SK-N-SH treated with all-trans-retinoic acid at 6 μM for 48 hours (cell line): ENCODE measurements around the gene SMIM13.

Source experiments
- ATAC-seq: fragments of 200-7000 bp; cut with Tn5 transposase; 3 replicates; pipeline ENCODE4 v1.9.1; 2020; ENCODE audit warnings: mild to moderate bottlenecking, moderate library complexity
- ARNTL ChIP-seq: fragments of 450-650 bp; formaldehyde crosslinking; IDR thresholded peaks from 2 replicates; pipeline ENCODE4 v1.5.0; 2020; ENCODE audit warnings: low read depth, mild to moderate bottlenecking, moderate library complexity, borderline replicate concordance
- BACH2 ChIP-seq: fragments of 250-450 bp; sonication (Bioruptor Pico); IDR thresholded peaks from 2 replicates; pipeline ENCODE4 v1.9.0; 2021; ENCODE audit warnings: mild to moderate bottlenecking, borderline replicate concordance
- CSDC2 ChIP-seq: fragments of 250-450 bp; sonication (Bioruptor Pico); IDR thresholded peaks from 2 replicates; pipeline ENCODE4 v1.5.0; 2020; ENCODE audit warnings: mild to moderate bottlenecking, moderate library complexity
- ESRRG ChIP-seq: fragments of 250-450 bp; sonication (Bioruptor Pico); IDR thresholded peaks from 2 replicates; pipeline ENCODE4 v1.6.1; 2021; ENCODE audit warnings: mild to moderate bottlenecking
- GLIS3 ChIP-seq: fragments of 250-450 bp; sonication (Bioruptor Pico); IDR thresholded peaks from 2 replicates; pipeline ENCODE4 v1.5.0; 2020; ENCODE audit warnings: mild to moderate bottlenecking, moderate library complexity
- ISL1 ChIP-seq: fragments of 250-450 bp; sonication (Bioruptor Pico); IDR thresholded peaks from 2 replicates; pipeline ENCODE4 v2.1.2; 2022; ENCODE audit warnings: mild to moderate bottlenecking, moderate library complexity
- OSR1 ChIP-seq: fragments of 250-450 bp; sonication (Bioruptor Pico); IDR thresholded peaks from 2 replicates; pipeline ENCODE4 v1.8.0; 2022; ENCODE audit warnings: moderate library complexity, mild to moderate bottlenecking, inconsistent platforms
- SNAI2 ChIP-seq: fragments of 250-450 bp; sonication (Bioruptor Pico); IDR thresholded peaks from 2 replicates; pipeline ENCODE4 v1.5.0; 2020; ENCODE audit warnings: mild to moderate bottlenecking, moderate library complexity
- TOX ChIP-seq: fragments of 250-450 bp; sonication (Bioruptor Pico); IDR thresholded peaks from 2 replicates; pipeline ENCODE4 v1.8.0; 2021; ENCODE audit warnings: mild to moderate bottlenecking, moderate library complexity, borderline replicate concordance
- ZFP3 ChIP-seq: fragments of 250-450 bp; sonication (Bioruptor Pico); IDR thresholded peaks from 2 replicates; pipeline ENCODE4 v1.5.0; 2020; ENCODE audit warnings: mild to moderate bottlenecking, moderate library complexity
- ZNF70 ChIP-seq: fragments of 450-650 bp; formaldehyde crosslinking; IDR thresholded peaks from 2 replicates; pipeline ENCODE4 v1.5.0; 2020; ENCODE audit warnings: mild to moderate bottlenecking, moderate library complexity
- ZNF8 ChIP-seq: fragments of 450-650 bp; formaldehyde crosslinking; IDR thresholded peaks from 2 replicates; pipeline ENCODE4 v1.5.0; 2020; ENCODE audit warnings: mild to moderate bottlenecking, moderate library complexity
- TF ChIP-seq, protein P1 (sequence below): fragments of 250-450 bp; sonication (Bioruptor Pico); IDR thresholded peaks from 2 replicates; pipeline ENCODE4 v1.8.0; 2020; ENCODE audit warnings: mild to moderate bottlenecking, moderate library complexity, borderline replicate concordance
- TF ChIP-seq, protein P2 (sequence below): fragments of 250-450 bp; sonication (Bioruptor Pico); IDR thresholded peaks from 2 replicates; pipeline ENCODE4 v1.5.1; 2021; ENCODE audit warnings: mild to moderate bottlenecking, moderate library complexity
- TF ChIP-seq, protein P3 (sequence below): fragments of 250-450 bp; sonication (Bioruptor Pico); IDR thresholded peaks from 2 replicates; pipeline ENCODE4 v1.5.0; 2020; ENCODE audit warnings: mild to moderate bottlenecking, moderate library complexity
- TF ChIP-seq, protein P4 (sequence below): fragments of 250-450 bp; sonication (Bioruptor Pico); IDR thresholded peaks from 2 replicates; pipeline ENCODE4 v1.5.1; 2020; ENCODE audit warnings: low read depth, mild to moderate bottlenecking, moderate library complexity

The SMIM13 gene

DNA sequence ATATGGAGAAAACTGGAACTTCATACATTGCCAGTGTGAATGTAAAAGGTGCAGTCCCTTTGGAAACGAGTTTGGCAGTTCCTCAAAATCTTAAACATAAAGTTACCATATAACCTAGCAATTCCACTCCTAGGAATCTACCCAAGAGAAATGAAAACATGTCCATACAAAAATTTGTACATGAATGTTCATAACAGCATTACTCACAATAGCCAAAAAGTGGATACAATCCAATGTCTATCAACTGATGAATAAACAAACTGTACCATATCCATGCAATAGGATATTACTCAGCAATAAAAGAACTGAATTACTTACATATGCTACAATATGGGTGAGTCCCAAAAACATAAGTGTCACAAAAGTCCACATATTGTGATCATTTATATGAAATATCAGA lies 66.6 kb downstream of the SMIM13 start (continued):
- TF ChIP-seq, protein P1, sequence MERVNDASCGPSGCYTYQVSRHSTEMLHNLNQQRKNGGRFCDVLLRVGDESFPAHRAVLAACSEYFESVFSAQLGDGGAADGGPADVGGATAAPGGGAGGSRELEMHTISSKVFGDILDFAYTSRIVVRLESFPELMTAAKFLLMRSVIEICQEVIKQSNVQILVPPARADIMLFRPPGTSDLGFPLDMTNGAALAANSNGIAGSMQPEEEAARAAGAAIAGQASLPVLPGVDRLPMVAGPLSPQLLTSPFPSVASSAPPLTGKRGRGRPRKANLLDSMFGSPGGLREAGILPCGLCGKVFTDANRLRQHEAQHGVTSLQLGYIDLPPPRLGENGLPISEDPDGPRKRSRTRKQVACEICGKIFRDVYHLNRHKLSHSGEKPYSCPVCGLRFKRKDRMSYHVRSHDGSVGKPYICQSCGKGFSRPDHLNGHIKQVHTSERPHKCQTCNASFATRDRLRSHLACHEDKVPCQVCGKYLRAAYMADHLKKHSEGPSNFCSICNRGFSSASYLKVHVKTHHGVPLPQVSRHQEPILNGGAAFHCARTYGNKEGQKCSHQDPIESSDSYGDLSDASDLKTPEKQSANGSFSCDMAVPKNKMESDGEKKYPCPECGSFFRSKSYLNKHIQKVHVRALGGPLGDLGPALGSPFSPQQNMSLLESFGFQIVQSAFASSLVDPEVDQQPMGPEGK: no peak
- TF ChIP-seq SNAI2 (CRISPR knock-in tag): no peak
- TF ChIP-seq, protein P2, sequence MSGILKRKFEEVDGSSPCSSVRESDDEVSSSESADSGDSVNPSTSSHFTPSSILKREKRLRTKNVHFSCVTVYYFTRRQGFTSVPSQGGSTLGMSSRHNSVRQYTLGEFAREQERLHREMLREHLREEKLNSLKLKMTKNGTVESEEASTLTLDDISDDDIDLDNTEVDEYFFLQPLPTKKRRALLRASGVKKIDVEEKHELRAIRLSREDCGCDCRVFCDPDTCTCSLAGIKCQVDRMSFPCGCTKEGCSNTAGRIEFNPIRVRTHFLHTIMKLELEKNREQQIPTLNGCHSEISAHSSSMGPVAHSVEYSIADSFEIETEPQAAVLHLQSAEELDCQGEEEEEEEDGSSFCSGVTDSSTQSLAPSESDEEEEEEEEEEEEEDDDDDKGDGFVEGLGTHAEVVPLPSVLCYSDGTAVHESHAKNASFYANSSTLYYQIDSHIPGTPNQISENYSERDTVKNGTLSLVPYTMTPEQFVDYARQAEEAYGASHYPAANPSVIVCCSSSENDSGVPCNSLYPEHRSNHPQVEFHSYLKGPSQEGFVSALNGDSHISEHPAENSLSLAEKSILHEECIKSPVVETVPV (CRISPR knock-in tag): no peak
- no peak for TF ChIP-seq OSR1 (CRISPR knock-in tag)
- no peak for TF ChIP-seq ZNF8 (CRISPR knock-in tag)
- TF ChIP-seq ARNTL (CRISPR knock-in tag): no peak
- TF ChIP-seq, protein P3, sequence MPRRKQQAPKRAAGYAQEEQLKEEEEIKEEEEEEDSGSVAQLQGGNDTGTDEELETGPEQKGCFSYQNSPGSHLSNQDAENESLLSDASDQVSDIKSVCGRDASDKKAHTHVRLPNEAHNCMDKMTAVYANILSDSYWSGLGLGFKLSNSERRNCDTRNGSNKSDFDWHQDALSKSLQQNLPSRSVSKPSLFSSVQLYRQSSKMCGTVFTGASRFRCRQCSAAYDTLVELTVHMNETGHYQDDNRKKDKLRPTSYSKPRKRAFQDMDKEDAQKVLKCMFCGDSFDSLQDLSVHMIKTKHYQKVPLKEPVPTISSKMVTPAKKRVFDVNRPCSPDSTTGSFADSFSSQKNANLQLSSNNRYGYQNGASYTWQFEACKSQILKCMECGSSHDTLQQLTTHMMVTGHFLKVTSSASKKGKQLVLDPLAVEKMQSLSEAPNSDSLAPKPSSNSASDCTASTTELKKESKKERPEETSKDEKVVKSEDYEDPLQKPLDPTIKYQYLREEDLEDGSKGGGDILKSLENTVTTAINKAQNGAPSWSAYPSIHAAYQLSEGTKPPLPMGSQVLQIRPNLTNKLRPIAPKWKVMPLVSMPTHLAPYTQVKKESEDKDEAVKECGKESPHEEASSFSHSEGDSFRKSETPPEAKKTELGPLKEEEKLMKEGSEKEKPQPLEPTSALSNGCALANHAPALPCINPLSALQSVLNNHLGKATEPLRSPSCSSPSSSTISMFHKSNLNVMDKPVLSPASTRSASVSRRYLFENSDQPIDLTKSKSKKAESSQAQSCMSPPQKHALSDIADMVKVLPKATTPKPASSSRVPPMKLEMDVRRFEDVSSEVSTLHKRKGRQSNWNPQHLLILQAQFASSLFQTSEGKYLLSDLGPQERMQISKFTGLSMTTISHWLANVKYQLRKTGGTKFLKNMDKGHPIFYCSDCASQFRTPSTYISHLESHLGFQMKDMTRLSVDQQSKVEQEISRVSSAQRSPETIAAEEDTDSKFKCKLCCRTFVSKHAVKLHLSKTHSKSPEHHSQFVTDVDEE (CRISPR knock-in tag): no peak
- TF ChIP-seq ZFP3: no peak

DNA sequence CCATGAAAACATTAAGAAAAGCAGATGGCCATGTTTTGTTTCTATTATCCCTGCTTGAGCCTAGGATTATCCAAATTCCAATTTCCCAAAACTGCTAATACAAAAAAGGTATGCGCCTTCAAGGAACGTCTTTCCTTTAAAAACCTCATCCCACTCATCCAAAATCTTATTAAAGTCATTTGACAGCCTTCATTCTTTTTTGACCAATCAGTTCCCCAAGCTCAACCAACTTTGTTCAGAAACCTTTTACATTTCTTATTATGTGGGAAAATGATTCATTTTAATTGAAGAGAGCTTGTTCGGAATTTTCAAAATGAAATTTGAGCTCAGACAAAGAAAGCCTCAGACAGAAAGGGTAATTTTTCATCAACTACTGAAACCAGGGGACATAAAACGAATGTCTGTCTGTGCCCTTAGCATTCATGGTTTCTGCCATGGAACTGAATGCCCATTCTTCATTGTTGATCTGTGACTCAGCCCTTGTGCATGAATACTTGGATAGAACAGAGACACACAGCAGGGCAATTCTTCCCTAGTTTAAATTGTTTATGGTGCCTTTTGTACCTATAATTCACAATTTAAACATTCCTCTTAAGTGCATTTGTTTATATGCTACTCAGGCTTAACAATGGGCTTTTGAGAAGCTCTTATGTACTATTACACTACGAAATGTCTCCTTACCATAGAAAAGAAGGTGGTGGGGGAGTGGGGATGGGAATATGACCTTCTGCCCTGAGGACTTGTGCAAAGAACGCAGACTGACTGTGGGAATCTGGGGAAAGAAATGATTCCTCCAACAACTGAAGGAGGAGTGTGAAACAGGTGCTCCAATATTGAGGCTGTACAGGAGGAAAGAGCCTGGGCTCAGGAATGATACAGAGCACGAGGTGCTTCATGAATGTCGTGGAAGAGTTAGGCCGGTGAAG lies 67.7 kb downstream of the SMIM13 start:
- peak; percentile 71; the same call in 1 of the 2 replicates for TF ChIP-seq TOX (CRISPR knock-in tag)
- no peak for TF ChIP-seq BACH2 (CRISPR knock-in tag)
- TF ChIP-seq CSDC2 (CRISPR knock-in tag): peak; percentile 27; the same call in 1 of the 2 replicates
- TF ChIP-seq, protein P1: 0 out of 2 replicates have a peak, but pooled peaks have one; percentile 16
- peak; percentile 90 for TF ChIP-seq ISL1 (CRISPR knock-in tag)
- TF ChIP-seq, protein P2 (CRISPR knock-in tag): no peak
- peak; percentile 51; the same call in 1 of the 2 replicates for TF ChIP-seq GLIS3 (CRISPR knock-in tag)
- TF ChIP-seq, protein P3 (CRISPR knock-in tag): no peak
- 0 out of 2 replicates have a peak, but pooled peaks have one; percentile 17 for TF ChIP-seq ESRRG
- no peak for TF ChIP-seq ZNF70 (CRISPR knock-in tag)
- TF ChIP-seq, protein P4, sequence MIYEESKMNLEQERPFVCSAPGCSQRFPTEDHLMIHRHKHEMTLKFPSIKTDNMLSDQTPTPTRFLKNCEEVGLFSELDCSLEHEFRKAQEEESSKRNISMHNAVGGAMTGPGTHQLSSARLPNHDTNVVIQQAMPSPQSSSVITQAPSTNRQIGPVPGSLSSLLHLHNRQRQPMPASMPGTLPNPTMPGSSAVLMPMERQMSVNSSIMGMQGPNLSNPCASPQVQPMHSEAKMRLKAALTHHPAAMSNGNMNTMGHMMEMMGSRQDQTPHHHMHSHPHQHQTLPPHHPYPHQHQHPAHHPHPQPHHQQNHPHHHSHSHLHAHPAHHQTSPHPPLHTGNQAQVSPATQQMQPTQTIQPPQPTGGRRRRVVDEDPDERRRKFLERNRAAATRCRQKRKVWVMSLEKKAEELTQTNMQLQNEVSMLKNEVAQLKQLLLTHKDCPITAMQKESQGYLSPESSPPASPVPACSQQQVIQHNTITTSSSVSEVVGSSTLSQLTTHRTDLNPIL: 0 out of 2 replicates have a peak, but pooled peaks have one; percentile 40
- ATAC-seq: peak; percentile 99
